A673 (cell line): ENCODE results near the gene TRPC1. TPM values are rescaled to one million over a fixed set of nuclear protein-coding genes. Genes with fewer than 3 reads are reported as not detected.

Experiments
- BruUV-seq: library from RNA; stranded (reverse); fragments of 400-500 nt; replicated peaks from 2 replicates; lab custom pipeline; 2021; lab: Mats Ljungman, UMichigan
- CTCF ChIA-PET: fragments of 300-600 bp; sonication (Branson Sonifier 250); formaldehyde crosslinking; loops from one replicate; lab custom pipeline; 2022; ENCODE audit warnings: antibody characterized with exemption; lab: Charles Lee
- POLR2A ChIA-PET: fragments of 300-600 bp; sonication (Branson Sonifier 250); formaldehyde crosslinking; loops from one replicate; lab custom pipeline; 2022; ENCODE audit warnings: antibody characterized with exemption; ENCODE audit not compliant: low non-redundant PET; lab: Charles Lee
- DNase-seq: peaks from one replicate; pipeline ENCODE4 v3.0.0-alpha.2; 2015; ENCODE audit warnings: low spot score
- H3K27ac ChIP-seq: fragments of 200-600 bp; sonication (generic); 2 replicates; pipeline ENCODE4 v1.5.1; 2016; ENCODE audit warnings: mixed run types, low read depth, mild to moderate bottlenecking, mixed read lengths, antibody characterized with exemption, low read length; ENCODE audit not compliant: poor library complexity, severe bottlenecking
- H3K27me3 ChIP-seq: fragments of 200-600 bp; sonication (generic); replicated peaks from 2 replicates; pipeline ENCODE4 v1.6.1; 2017; ENCODE audit warnings: mixed run types, low read depth, mild to moderate bottlenecking, mixed read lengths, antibody characterized with exemption, low read length; ENCODE audit not compliant: insufficient read depth, poor library complexity
- H3K36me3 ChIP-seq: fragments of 200-600 bp; sonication (generic); 2 replicates; pipeline ENCODE4 v1.6.1; 2016; ENCODE audit warnings: mixed run types, mild to moderate bottlenecking, mixed read lengths, antibody characterized with exemption, low read length; ENCODE audit not compliant: insufficient read depth, poor library complexity, severe bottlenecking
- H3K4me1 ChIP-seq: fragments of 200-600 bp; sonication (generic); 2 replicates; pipeline ENCODE4 v1.6.1; 2017; ENCODE audit warnings: mixed run types, mild to moderate bottlenecking, mixed read lengths, antibody characterized with exemption, low read length; ENCODE audit not compliant: insufficient read depth, poor library complexity, severe bottlenecking
- H3K4me3 ChIP-seq: fragments of 200-600 bp; sonication (generic); 2 replicates; pipeline ENCODE4 v1.5.1; 2016; ENCODE audit warnings: low read depth, mixed run types, mild to moderate bottlenecking, mixed read lengths, low read length; ENCODE audit not compliant: poor library complexity, severe bottlenecking
- H3K9me3 ChIP-seq: fragments of 200-600 bp; sonication (generic); 2 replicates; pipeline ENCODE4 v1.6.1; 2016; ENCODE audit warnings: mixed run types, low read depth, mild to moderate bottlenecking, mixed read lengths, antibody characterized with exemption, low read length; ENCODE audit not compliant: poor library complexity, severe bottlenecking
- CTCF ChIP-seq: fragments of 300-800, 200-600 bp; sonication (generic); conservative IDR thresholded peaks from 2 replicates; pipeline ENCODE4 v1.5.1; 2017; ENCODE audit warnings: low read depth, mild to moderate bottlenecking, antibody characterized with exemption, low read length, moderate library complexity, mixed read lengths
- EZH2 ChIP-seq: fragments of 200-600 bp; sonication (generic); IDR thresholded peaks from 2 replicates; pipeline ENCODE4 v1.6.1; 2017; ENCODE audit warnings: borderline replicate concordance, low read depth, mild to moderate bottlenecking, mixed read lengths, antibody characterized with exemption, low read length; ENCODE audit not compliant: poor library complexity, severe bottlenecking
- intact Hi-C: fragments of 100-400 bp; cut with micrococcal nuclease; formaldehyde crosslinking; loops from one replicate; pipeline ENCODE4 v1.10.0; 2022; ENCODE audit not compliant: unreplicated experiment
- total RNA-seq: library from RNA; stranded (reverse); gene quantifications from 2 replicates; pipeline ENCODE4 v1.2.3, GENCODE V29; 2021

The TRPC1 gene
- total RNA-seq, 1 experiment from 2014 or later, result 0.88 TPM

- no peak overlapping the region for H3K27ac ChIP-seq
- H3K4me1 ChIP-seq, result no peaks in the 10 kb centered on the region
- BruUV-seq, result no TSS peak
- ChIA-PET CTCF (no interaction called here), POLR2A (no interaction called here)
- DNase-seq, result peak; percentile 6
- TF ChIP-seq EZH2, result no peak
- no peak for TF ChIP-seq CTCF
- no peaks in the 10 kb centered on the region for H3K9me3 ChIP-seq
- no peaks in the 10 kb centered on the region for H3K36me3 ChIP-seq
- no peaks in the 10 kb centered on the region for H3K27me3 ChIP-seq
- intact Hi-C loops, result no loop called here
- no peak overlapping the region for H3K4me3 ChIP-seq
Measured at GRCh38 chr3:142779591-142779990, 55.8 kb downstream of the TRPC1 start.

GRCh38 chr3:142782616-142783015 is 58.8 kb downstream of the TRPC1 start:
- TF ChIP-seq EZH2 (no peak), CTCF (no peak)
- no peak overlapping the region for H3K27ac ChIP-seq
- no peak for DNase-seq
- ChIA-PET CTCF (no interaction called here), POLR2A (no interaction called here)
- no peaks in the 10 kb centered on the region for H3K36me3 ChIP-seq
- BruUV-seq, result no TSS peak
- H3K9me3 ChIP-seq, result no peaks in the 10 kb centered on the region
- no peaks in the 10 kb centered on the region for H3K27me3 ChIP-seq
- intact Hi-C loops, result no loop called here
- H3K4me1 ChIP-seq, result no peaks in the 10 kb centered on the region
- H3K4me3 ChIP-seq, result no peak overlapping the region

GRCh38 chr3:142784228-142784627 is 60.4 kb downstream of the TRPC1 start:
- Histone ChIP-seq H3K4me3 (no peak overlapping the region), H3K9me3 (no peaks in the 10 kb centered on the region), H3K4me1 (no peaks in the 10 kb centered on the region), H3K27me3 (no peaks in the 10 kb centered on the region), H3K36me3 (no peaks in the 10 kb centered on the region), H3K27ac (no peak overlapping the region)
- ChIA-PET POLR2A (no interaction called here), CTCF (no interaction called here)
- BruUV-seq, result no TSS peak
- intact Hi-C loops, result no loop called here
- no peak for TF ChIP-seq EZH2
- no peak for TF ChIP-seq CTCF
- DNase-seq, result no peak
